A549 (cell line): Measurements from ENCODE around the gene NEUROG1.

Experiments used
- CBX2 ChIP-seq: fragments of 200-600 bp; sonication (generic); IDR thresholded peaks from 2 replicates; pipeline ENCODE4 v1.6.1; 2016; ENCODE audit warnings: low read depth, mild to moderate bottlenecking, borderline replicate concordance
- CEBPB ChIP-seq, 2 experiments: fragments of >200 bp in 1 of 2; sonication (Bioruptor Twin) in 1 of 2; formaldehyde crosslinking in 1 of 2; IDR thresholded peaks; 2 replicates each; pipeline ENCODE4 v1.6.1; 2012 to 2016
- EP300 ChIP-seq, 2 experiments: fragments of >200 bp; sonication (Bioruptor Twin); formaldehyde crosslinking; IDR thresholded peaks; 2 replicates in 1 of 2; 3 replicates in 1 of 2; pipeline ENCODE4 v1.6.1; 2016 to 2017
- ESRRA ChIP-seq: fragments of 150-350 bp; IDR thresholded peaks from 2 replicates; pipeline ENCODE4 v1.6.1; 2014; ENCODE audit warnings: mild to moderate bottlenecking, low read length, borderline replicate concordance
- KDM5A ChIP-seq: fragments of 200-600 bp; sonication (generic); IDR thresholded peaks from 2 replicates; pipeline ENCODE4 v1.6.1; 2016; ENCODE audit warnings: antibody characterized with exemption, mild to moderate bottlenecking
- MAX ChIP-seq: IDR thresholded peaks from 2 replicates; pipeline ENCODE4 v1.6.1; 2012
- NR3C1 ChIP-seq: fragments of >200 bp; sonication (Bioruptor Twin); formaldehyde crosslinking; IDR thresholded peaks from 3 replicates; pipeline ENCODE4 v1.6.1; 2017
- POLR2A ChIP-seq: IDR thresholded peaks from 2 replicates; pipeline ENCODE4 v1.6.1; 2012; ENCODE audit warnings: mild to moderate bottlenecking, low read length
- RAD21 ChIP-seq, 2 experiments: fragments of >200 bp in 1 of 2; sonication (Bioruptor Twin) in 1 of 2; formaldehyde crosslinking in 1 of 2; IDR thresholded peaks in 1 of 2; conservative IDR thresholded peaks in 1 of 2; 2 replicates in 1 of 2; 3 replicates in 1 of 2; pipeline ENCODE4 v1.6.1; 2012 to 2018; ENCODE audit warnings: inconsistent platforms in 1 of 2
- RCOR1 ChIP-seq: fragments of 150-350 bp; IDR thresholded peaks from 2 replicates; pipeline ENCODE4 v1.6.1; 2014; ENCODE audit warnings: antibody characterized with exemption, low read length, low read depth
- SMC3 ChIP-seq: fragments of >200 bp; sonication (Bioruptor Twin); formaldehyde crosslinking; IDR thresholded peaks from 3 replicates; pipeline ENCODE4 v1.6.1; 2018; ENCODE audit warnings: inconsistent platforms
- SREBF2 ChIP-seq: fragments of 450-650 bp; IDR thresholded peaks from 2 replicates; pipeline ENCODE4 v1.6.1; 2014; ENCODE audit warnings: mild to moderate bottlenecking, moderate library complexity
- TF ChIP-seq, protein P1 (sequence below): fragments of >200 bp; sonication (Bioruptor Twin); formaldehyde crosslinking; IDR thresholded peaks from 3 replicates; pipeline ENCODE4 v1.5.1; 2016
- TF ChIP-seq, protein P2 (sequence below): fragments of >200 bp; sonication (Bioruptor Twin); formaldehyde crosslinking; IDR thresholded peaks from 2 replicates; pipeline ENCODE4 v1.6.1; 2016

- TF ChIP-seq, protein P1, sequence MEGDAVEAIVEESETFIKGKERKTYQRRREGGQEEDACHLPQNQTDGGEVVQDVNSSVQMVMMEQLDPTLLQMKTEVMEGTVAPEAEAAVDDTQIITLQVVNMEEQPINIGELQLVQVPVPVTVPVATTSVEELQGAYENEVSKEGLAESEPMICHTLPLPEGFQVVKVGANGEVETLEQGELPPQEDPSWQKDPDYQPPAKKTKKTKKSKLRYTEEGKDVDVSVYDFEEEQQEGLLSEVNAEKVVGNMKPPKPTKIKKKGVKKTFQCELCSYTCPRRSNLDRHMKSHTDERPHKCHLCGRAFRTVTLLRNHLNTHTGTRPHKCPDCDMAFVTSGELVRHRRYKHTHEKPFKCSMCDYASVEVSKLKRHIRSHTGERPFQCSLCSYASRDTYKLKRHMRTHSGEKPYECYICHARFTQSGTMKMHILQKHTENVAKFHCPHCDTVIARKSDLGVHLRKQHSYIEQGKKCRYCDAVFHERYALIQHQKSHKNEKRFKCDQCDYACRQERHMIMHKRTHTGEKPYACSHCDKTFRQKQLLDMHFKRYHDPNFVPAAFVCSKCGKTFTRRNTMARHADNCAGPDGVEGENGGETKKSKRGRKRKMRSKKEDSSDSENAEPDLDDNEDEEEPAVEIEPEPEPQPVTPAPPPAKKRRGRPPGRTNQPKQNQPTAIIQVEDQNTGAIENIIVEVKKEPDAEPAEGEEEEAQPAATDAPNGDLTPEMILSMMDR = no peak
- TF ChIP-seq EP300 (IDR thresholded peaks at IDR 0.05) (no peak), NR3C1 (no peak), POLR2A (no peak), CBX2 (no peak), ESRRA (no peak), KDM5A (no peak), MAX (no peak), RAD21 (conservative IDR thresholded peaks at IDR 0.05 in 1 of 2, IDR thresholded peaks at IDR 0.05 in 1 of 2) (no peak), CEBPB (IDR thresholded peaks at IDR 0.05) (no peak), RCOR1 (no peak), SREBF2 (no peak), SMC3 (no peak)
- TF ChIP-seq, protein P2, sequence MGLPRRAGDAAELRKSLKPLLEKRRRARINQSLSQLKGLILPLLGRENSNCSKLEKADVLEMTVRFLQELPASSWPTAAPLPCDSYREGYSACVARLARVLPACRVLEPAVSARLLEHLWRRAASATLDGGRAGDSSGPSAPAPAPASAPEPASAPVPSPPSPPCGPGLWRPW = no peak
Measured at GRCh38 chr5:135543485-135544304, 7.9 kb upstream of the NEUROG1 start.
